B cell (primary cell): ENCODE results near the gene POLD1. TPM values are rescaled to one million over a fixed set of nuclear protein-coding genes. Genes with fewer than 3 reads are reported as not detected.

Experiments used
- ATAC-seq: fragments of 200-7000 bp; cut with Tn5 transposase; one replicate; pipeline ENCODE4 v1.10.0; 2021; ENCODE audit warnings: low read depth, mild to moderate bottlenecking, moderate number of reproducible peaks, moderate library complexity
- CTCF ChIA-PET: fragments of 350-600 bp; sonication (Branson Sonifier 250); formaldehyde crosslinking; loops from one replicate; lab custom pipeline; 2021; ENCODE audit warnings: antibody characterized with exemption, inconsistent platforms; lab: Charles Lee
- POLR2A ChIA-PET: fragments of 350-600 bp; sonication (Branson Sonifier 250); formaldehyde crosslinking; loops from one replicate; lab custom pipeline; 2021; ENCODE audit warnings: antibody characterized with exemption; lab: Charles Lee
- DNase-seq: peaks from one replicate; pipeline ENCODE4 v3.0.0; 2013
- H2AFZ ChIP-seq: 2 replicates; pipeline ENCODE4 v1.6.1; 2012; ENCODE audit warnings: mild to moderate bottlenecking, low read depth, low read length; ENCODE audit not compliant: insufficient read depth, poor library complexity, severe bottlenecking
- H3K27ac ChIP-seq, 2 donors: 1 replicate in 1 of 2; 2 replicates in 1 of 2; pipeline ENCODE4 v1.5.1; 2012 to 2013; ENCODE audit warnings: low read length in 2 of 2, mild to moderate bottlenecking in 2 of 2, moderate library complexity in 1 of 2
- H3K27me3 ChIP-seq, 4 experiments: fragments of 200-600 bp in 1 of 4; sonication (generic) in 1 of 4; replicated peaks in 1 of 4; 1 replicate in 2 of 4; 2 replicates in 2 of 4; pipeline versions ENCODE4 v1.6.1 to v1.7.0; 2013 to 2016; ENCODE audit warnings: low read length in 3 of 4, mild to moderate bottlenecking in 2 of 4, mixed read lengths in 1 of 4, moderate library complexity in 1 of 4; ENCODE audit not compliant: insufficient read depth in 4 of 4, control insufficient read depth in 3 of 4; ENCODE audit errors: control extremely low read depth in 1 of 4
- H3K36me3 ChIP-seq, 2 experiments: replicated peaks in 1 of 2; 1 replicate in 1 of 2; 2 replicates in 1 of 2; pipeline versions ENCODE4 v1.6.1 to v1.7.1; 2013; ENCODE audit warnings: low read length in 1 of 2; ENCODE audit not compliant: insufficient read depth in 2 of 2, control insufficient read depth in 1 of 2; ENCODE audit errors: control extremely low read depth in 1 of 2, extremely low read depth in 1 of 2
- H3K4me1 ChIP-seq, 2 donors: fragments of 200-600 bp in 1 of 2; sonication (generic) in 1 of 2; 1 replicate in 1 of 2; 2 replicates in 1 of 2; pipeline versions ENCODE4 v1.5.1 to v1.6.1; 2013 to 2017; ENCODE audit warnings: low read length in 2 of 2; ENCODE audit not compliant: control insufficient read depth in 2 of 2, insufficient read depth in 2 of 2
- H3K4me2 ChIP-seq: replicated peaks from 2 replicates; pipeline ENCODE3; 2012; ENCODE audit warnings: mild to moderate bottlenecking, low read depth, low read length; ENCODE audit not compliant: poor library complexity, severe bottlenecking
- H3K4me3 ChIP-seq, 5 experiments: fragments of 200-600 bp in 1 of 5; sonication (generic) in 1 of 5; 1 replicate in 3 of 5; 2 replicates in 2 of 5; pipeline versions ENCODE4 v1.5.1 to v1.7.0; 2011 to 2016; ENCODE audit warnings: low read length in 4 of 5, mild to moderate bottlenecking in 4 of 5, low read depth in 2 of 5, control low read depth in 1 of 5, moderate library complexity in 1 of 5; ENCODE audit not compliant: insufficient read depth in 1 of 5; ENCODE audit errors: control extremely low read depth in 1 of 5, extremely low read depth in 1 of 5
- H3K79me2 ChIP-seq: fragments of 200-600 bp; sonication (generic); one replicate; pipeline ENCODE4 v1.6.0; 2016; ENCODE audit warnings: low read length; ENCODE audit not compliant: control insufficient read depth, insufficient read depth
- H3K9ac ChIP-seq: fragments of 200-600 bp; sonication (generic); 2 replicates; pipeline ENCODE4 v1.6.1; 2017; ENCODE audit warnings: mild to moderate bottlenecking, low read length, moderate library complexity
- H3K9me3 ChIP-seq, 3 donors: one replicate each; pipeline versions ENCODE4 v1.6.1 to v1.7.1; 2013; ENCODE audit warnings: low read length in 2 of 3; ENCODE audit not compliant: control insufficient read depth in 2 of 3, insufficient read depth in 1 of 3; ENCODE audit errors: control extremely low read depth in 1 of 3
- H4K20me1 ChIP-seq: 2 replicates; pipeline ENCODE4 v1.6.0; 2012; ENCODE audit warnings: mild to moderate bottlenecking, low read length; ENCODE audit not compliant: insufficient read depth, control insufficient read depth, poor library complexity, severe bottlenecking
- H3K27ac Mint-ChIP-seq: one replicate; pipeline ENCODE4 v1.8.0; 2021; ENCODE audit warnings: mixed read lengths
- H3K27me3 Mint-ChIP-seq: one replicate; pipeline ENCODE4 v1.8.0; 2021; ENCODE audit warnings: mixed read lengths
- H3K4me1 Mint-ChIP-seq: one replicate; pipeline ENCODE4 v1.8.0; 2021; ENCODE audit warnings: mixed read lengths
- H3K4me3 Mint-ChIP-seq: one replicate; pipeline ENCODE4 v1.8.0; 2021; ENCODE audit warnings: mixed read lengths
- H3K9me3 Mint-ChIP-seq: one replicate; pipeline ENCODE4 v1.8.0; 2022; ENCODE audit warnings: mixed read lengths; ENCODE audit not compliant: insufficient read depth
- CTCF ChIP-seq: fragments of 200-600 bp; IDR thresholded peaks from one replicate; pipeline ENCODE4 v1.8.0; 2022; ENCODE audit warnings: antibody characterized with exemption, mild to moderate bottlenecking
- EZH2 ChIP-seq: IDR thresholded peaks from 2 replicates; pipeline ENCODE4 v1.6.1; 2012; ENCODE audit warnings: borderline replicate concordance, low read depth, mild to moderate bottlenecking, moderate library complexity, low read length; ENCODE audit not compliant: insufficient read depth, poor library complexity, severe bottlenecking
- WGBS: methylation state at CpG from one replicate; pipeline ENCODE4 v1.1.5; 2013; ENCODE audit warnings: missing lambda C conversion rate; ENCODE audit not compliant: insufficient coverage; 5-methylcytosine and 5-hydroxymethylcytosine counted together
- intact Hi-C: fragments of 100-400 bp; cut with micrococcal nuclease; formaldehyde crosslinking; loops from one replicate; pipeline ENCODE4 v1.10.0; 2022
- polyA plus RNA-seq: library from polyadenylated mRNA; depleted of rRNA; stranded (reverse); fragments of >200 nt; gene quantifications from 2 replicates; pipeline ENCODE4 v1.2.3, GENCODE V29; 2012
- total RNA-seq, 2 donors: library from RNA; stranded (reverse); fragments of 120-200 nt in 1 of 2; gene quantifications; 1 replicate in 1 of 2; 2 replicates in 1 of 2; pipeline versions ENCODE4 v1.2.3 to v1.2.4, GENCODE V29; 2013 to 2022

The POLD1 gene
- total and polyA plus RNA-seq, 2 donors (not counting 1 experiment from before 2014, with no cell fraction given): 43.6 to 65.2 TPM

GRCh38 chr19:50402544-50403301 lies 18.6 kb downstream of the POLD1 start:
- POLR2A ChIA-PET: no interaction called here
- no peaks in the 10 kb centered on the region for H3K4me1 ChIP-seq

More at GRCh38 chr19:50402544-50403301, 18.6 kb downstream of the POLD1 start:
- Histone ChIP-seq H3K79me2 (peaks cover 29% of the 10 kb centered on the region), H3K9me3 (no peaks in the 10 kb centered on the region), H3K4me3 (no peak overlapping the region), H2AFZ (no peak overlapping the region), H3K9ac (no peak overlapping the region), H3K27ac (no peak overlapping the region), H3K4me2 (no peak overlapping the region), H3K27me3 (no peaks in the 10 kb centered on the region), H3K36me3 (peaks cover 0 to 19% of the 10 kb centered on the region in 2 experiments), H4K20me1 (no peaks in the 10 kb centered on the region)
- CTCF ChIA-PET: interaction anchor here (0.7 kb wide), 1 partner anchor 26 kb away, joined by 3 read pairs; no protein-coding TSS in a partner anchor
- ATAC-seq (no peak), DNase-seq (no peak)
- 95% methylated on average over 40 of the region's 41 CpGs for WGBS
- Mint-ChIP-seq H3K4me1 (no peaks in the 10 kb centered on the region), H3K27ac (no peak overlapping the region), H3K27me3 (no peaks in the 10 kb centered on the region), H3K9me3 (no peaks in the 10 kb centered on the region), H3K4me3 (no peak overlapping the region)
- TF ChIP-seq EZH2 (no peak), CTCF (no peak)
- intact Hi-C loops: no loop called here
